ENCODE results near the gene NMNAT2.

The NMNAT2 gene

GRCh38 chr1:183281039-183281438 is 137.1 kb downstream of the NMNAT2 start:
- Histone ChIP-seq H3K36me3 (replicated peaks; ENCODE audit: low read depth, low read length) (no peaks in the 10 kb centered on the region), H4K20me1 (ENCODE audit: insufficient read depth, low read length) (no peaks in the 10 kb centered on the region), H3K4me1 (ENCODE audit: low read length) (no peaks in the 10 kb centered on the region), H3K9me3 (ENCODE audit: insufficient read depth, low read length) (no peaks in the 10 kb centered on the region), H3K9ac (ENCODE audit: low read length) (no peak overlapping the region), H3K4me3 (ENCODE audit: low read length) (no peak overlapping the region), H2AFZ (ENCODE audit: low read depth, low read length) (no peak overlapping the region), H3K79me2 (ENCODE audit: low read length) (no peaks in the 10 kb centered on the region), H3K27me3 (ENCODE audit: low read depth, low read length) (peaks cover 30% of the 10 kb centered on the region), H3K27ac (ENCODE audit: low read length) (no peak overlapping the region), H3K4me2 (ENCODE audit: low read length) (no peak overlapping the region)
- TF ChIP-seq CTCF (IDR thresholded peaks at IDR 0.05; ENCODE audit: low read depth, low read length) (no peak), EZH2phosphoT487 (IDR thresholded peaks at IDR 0.05; ENCODE audit: low read depth) (no peak)

GRCh38 chr1:183279835-183280234 is 138.3 kb downstream of the NMNAT2 start:
- Histone ChIP-seq H3K9ac (ENCODE audit: low read length) (no peak overlapping the region), H4K20me1 (ENCODE audit: insufficient read depth, low read length) (no peaks in the 10 kb centered on the region), H3K27ac (ENCODE audit: low read length) (no peak overlapping the region), H2AFZ (ENCODE audit: low read depth, low read length) (no peak overlapping the region), H3K79me2 (ENCODE audit: low read length) (no peaks in the 10 kb centered on the region), H3K27me3 (ENCODE audit: low read depth, low read length) (peaks cover 24% of the 10 kb centered on the region), H3K4me1 (ENCODE audit: low read length) (no peaks in the 10 kb centered on the region), H3K9me3 (ENCODE audit: insufficient read depth, low read length) (no peaks in the 10 kb centered on the region), H3K4me3 (ENCODE audit: low read length) (no peak overlapping the region), H3K36me3 (replicated peaks; ENCODE audit: low read depth, low read length) (no peaks in the 10 kb centered on the region), H3K4me2 (ENCODE audit: low read length) (no peak overlapping the region)
- TF ChIP-seq CTCF (IDR thresholded peaks at IDR 0.05; ENCODE audit: low read depth, low read length) = no peak
- no peak for TF ChIP-seq EZH2phosphoT487 (IDR thresholded peaks at IDR 0.05; ENCODE audit: low read depth)

- Histone ChIP-seq H3K79me2 (ENCODE audit: low read length) (no peaks in the 10 kb centered on the region), H2AFZ (ENCODE audit: low read depth, low read length) (no peak overlapping the region), H3K9me3 (ENCODE audit: insufficient read depth, low read length) (no peaks in the 10 kb centered on the region), H3K27ac (ENCODE audit: low read length) (no peak overlapping the region), H3K9ac (ENCODE audit: low read length) (no peak overlapping the region), H3K27me3 (ENCODE audit: low read depth, low read length) (peaks cover 17% of the 10 kb centered on the region; the same call in 1 of the 2 replicates), H3K36me3 (replicated peaks; ENCODE audit: low read depth, low read length) (no peaks in the 10 kb centered on the region), H4K20me1 (ENCODE audit: insufficient read depth, low read length) (no peaks in the 10 kb centered on the region), H3K4me1 (ENCODE audit: low read length) (no peaks in the 10 kb centered on the region), H3K4me3 (ENCODE audit: low read length) (no peak overlapping the region), H3K4me2 (ENCODE audit: low read length) (no peak overlapping the region)
- no peak for TF ChIP-seq EZH2phosphoT487 (IDR thresholded peaks at IDR 0.05; ENCODE audit: low read depth)
- no peak for TF ChIP-seq CTCF (IDR thresholded peaks at IDR 0.05; ENCODE audit: low read depth, low read length)
Observed at GRCh38 chr1:183278739-183279591, 139.2 kb downstream of the NMNAT2 start.

- no peak overlapping the region for H2AFZ ChIP-seq (ENCODE audit: low read depth, low read length)
- H3K4me3 ChIP-seq (ENCODE audit: low read length) = no peak overlapping the region
- TF ChIP-seq EZH2phosphoT487 (IDR thresholded peaks at IDR 0.05; ENCODE audit: low read depth) (no peak), CTCF (IDR thresholded peaks at IDR 0.05; ENCODE audit: low read depth, low read length) (no peak)
- H3K36me3 ChIP-seq (replicated peaks; ENCODE audit: low read depth, low read length) = no peaks in the 10 kb centered on the region
- H3K4me1 ChIP-seq (ENCODE audit: low read length) = no peaks in the 10 kb centered on the region
- H3K4me2 ChIP-seq (ENCODE audit: low read length) = no peak overlapping the region
- H3K9ac ChIP-seq (ENCODE audit: low read length) = no peak overlapping the region
- H3K79me2 ChIP-seq (ENCODE audit: low read length) = no peaks in the 10 kb centered on the region
- peaks cover 11% of the 10 kb centered on the region; the same call in 1 of the 2 replicates for H3K27me3 ChIP-seq (ENCODE audit: low read depth, low read length)
- no peak overlapping the region for H3K27ac ChIP-seq (ENCODE audit: low read length)
- no peaks in the 10 kb centered on the region for H4K20me1 ChIP-seq (ENCODE audit: insufficient read depth, low read length)
- H3K9me3 ChIP-seq (ENCODE audit: insufficient read depth, low read length) = no peaks in the 10 kb centered on the region
Observed at GRCh38 chr1:183277821-183278738, 140.1 kb downstream of the NMNAT2 start.

All from OCI-LY3 (cell line).